ENCODE data around the gene ARRB1.
A peak's percentile ranks its signal among the peaks of the same experiment; 100 is the strongest.

ARRB1 gene

GRCh38 chr11:75389276-75389605, 37.8 kb upstream of the ARRB1 start:
- DNase-seq (ENCODE audit: low spot score), result no peak
- TF ChIP-seq CTCF (IDR thresholded peaks at IDR 0.05; ENCODE audit: extremely low read depth, insufficient read depth, missing control alignments), result no peak
- in situ Hi-C loops (cut with MboI; ENCODE audit: low pct_unique_long_range_greater_than_20kb, low sequenced_read_pairs, unreplicated experiment), result loop anchor here (5.0 kb wide), 1 partner anchor 112 kb away; no protein-coding TSS in a partner anchor

- peak; percentile 78 for DNase-seq (ENCODE audit: low spot score)
- peak; percentile 77 for TF ChIP-seq CTCF (IDR thresholded peaks at IDR 0.05; ENCODE audit: extremely low read depth, insufficient read depth, missing control alignments)
- in situ Hi-C loops (cut with MboI; ENCODE audit: low pct_unique_long_range_greater_than_20kb, low sequenced_read_pairs, unreplicated experiment), result loop anchor here (5.0 kb wide), 1 partner anchor 111 kb away; no protein-coding TSS in a partner anchor
These were observed 37.2 kb upstream of the ARRB1 start for GRCh38 chr11:75388386-75389275.

- no peak for TF ChIP-seq CTCF (IDR thresholded peaks at IDR 0.05; ENCODE audit: extremely low read depth, insufficient read depth, missing control alignments)
- DNase-seq (ENCODE audit: low spot score), result no peak
- in situ Hi-C loops (cut with MboI; ENCODE audit: low pct_unique_long_range_greater_than_20kb, low sequenced_read_pairs, unreplicated experiment), result loop anchor here (5.0 kb wide), 1 partner anchor 111 kb away; no protein-coding TSS in a partner anchor
These were observed 36.4 kb upstream of the ARRB1 start for GRCh38 chr11:75387736-75388294.

GRCh38 chr11:75386942-75387630, 35.6 kb upstream of the ARRB1 start:
- no peak for DNase-seq (ENCODE audit: low spot score)
- no peak for TF ChIP-seq CTCF (IDR thresholded peaks at IDR 0.05; ENCODE audit: extremely low read depth, insufficient read depth, missing control alignments)
- in situ Hi-C loops (cut with MboI; ENCODE audit: low pct_unique_long_range_greater_than_20kb, low sequenced_read_pairs, unreplicated experiment), result loop anchor here (5.0 kb wide), 1 partner anchor 110 kb away; no protein-coding TSS in a partner anchor

GRCh38 chr11:75384438-75385080, 33.1 kb upstream of the ARRB1 start:
- in situ Hi-C loops (cut with MboI; ENCODE audit: low pct_unique_long_range_greater_than_20kb, low sequenced_read_pairs, unreplicated experiment), result loop anchor here (5.0 kb wide), 1 partner anchor 107 kb away; no protein-coding TSS in a partner anchor
- peak; percentile 86 for DNase-seq (ENCODE audit: low spot score)
- TF ChIP-seq CTCF (IDR thresholded peaks at IDR 0.05; ENCODE audit: extremely low read depth, insufficient read depth, missing control alignments), result peak; percentile 95

GRCh38 chr11:75383246-75383645, 31.8 kb upstream of the ARRB1 start:
- no peak for DNase-seq (ENCODE audit: low spot score)
- in situ Hi-C loops (cut with MboI; ENCODE audit: low pct_unique_long_range_greater_than_20kb, low sequenced_read_pairs, unreplicated experiment), result no loop called here
- TF ChIP-seq CTCF (IDR thresholded peaks at IDR 0.05; ENCODE audit: extremely low read depth, insufficient read depth, missing control alignments), result no peak

Measured in GM13977 (cell line).